ENCODE data around the gene KDM8.

Gene KDM8

GRCh38 chr16:27211026-27211425 is 7.7 kb downstream of the KDM8 start:
- Histone ChIP-seq H3K4me1 (ENCODE audit: control insufficient read depth, low read depth, low read length) (no peaks in the 10 kb centered on the region), H2BK15ac (replicated peaks; ENCODE audit: low read depth) (no peak overlapping the region), H3K4me3 (ENCODE audit: low read length) (no peak overlapping the region), H3K79me1 (ENCODE audit: low read length) (no peaks in the 10 kb centered on the region), H3K79me2 (ENCODE audit: control insufficient read depth, insufficient read depth, low read length) (no peaks in the 10 kb centered on the region), H4K5ac (ENCODE audit: low read length) (no peak overlapping the region), H2BK120ac (ENCODE audit: low read depth, low read length) (no peak overlapping the region), H3K36me3 (ENCODE audit: control insufficient read depth, insufficient read depth, low read length) (peaks cover 3% of the 10 kb centered on the region), H4K8ac (ENCODE audit: low read depth, low read length) (no peak overlapping the region), H3K27ac (ENCODE audit: low read depth, low read length) (no peak overlapping the region), H2BK5ac (ENCODE audit: low read length) (no peak overlapping the region), H3K56ac (ENCODE audit: low read length) (no peak overlapping the region), H3K4me2 (ENCODE audit: low read length) (no peak overlapping the region), H3K4ac (ENCODE audit: low read depth, low read length) (no peak overlapping the region), H3K9ac (ENCODE audit: low read length) (no peak overlapping the region), H2AK5ac (ENCODE audit: low read length) (no peak overlapping the region), H3K23ac (ENCODE audit: low read length) (no peak overlapping the region), H3K27me3 (ENCODE audit: insufficient read depth, low read length, poor library complexity) (no peaks in the 10 kb centered on the region), H3K18ac (ENCODE audit: low read length) (no peak overlapping the region)
- no CpG with 5 or more reads among the region's 10 CpGs for WGBS (ENCODE audit: extremely low coverage, insufficient coverage, low lambda C conversion rate)
- DNase-seq: no peak

- H4K8ac ChIP-seq (ENCODE audit: low read depth, low read length): no peak overlapping the region
Observed at GRCh38 chr16:27214084-27214961, 11.0 kb downstream of the KDM8 start.

GRCh38 chr16:27215660-27216059 is 12.3 kb downstream of the KDM8 start:
- H3K27me3 ChIP-seq (ENCODE audit: insufficient read depth, low read length, poor library complexity): no peaks in the 10 kb centered on the region
- no peak overlapping the region for H3K27ac ChIP-seq (ENCODE audit: low read depth, low read length)
- H2BK15ac ChIP-seq (replicated peaks; ENCODE audit: low read depth): no peak overlapping the region
- H4K5ac ChIP-seq (ENCODE audit: low read length): no peak overlapping the region
- no CpG with 5 or more reads among the region's 7 CpGs for WGBS (ENCODE audit: extremely low coverage, insufficient coverage, low lambda C conversion rate)
- H3K79me1 ChIP-seq (ENCODE audit: low read length): no peaks in the 10 kb centered on the region
- H3K4ac ChIP-seq (ENCODE audit: low read depth, low read length): no peak overlapping the region
- no peak for DNase-seq
- no peak overlapping the region for H2BK120ac ChIP-seq (ENCODE audit: low read depth, low read length)
- no peak overlapping the region for H3K4me2 ChIP-seq (ENCODE audit: low read length)
- no peaks in the 10 kb centered on the region for H3K79me2 ChIP-seq (ENCODE audit: control insufficient read depth, insufficient read depth, low read length)
- peaks cover 3% of the 10 kb centered on the region for H3K36me3 ChIP-seq (ENCODE audit: control insufficient read depth, insufficient read depth, low read length)
- H3K9ac ChIP-seq (ENCODE audit: low read length): no peak overlapping the region
- no peak overlapping the region for H2AK5ac ChIP-seq (ENCODE audit: low read length)
- H2BK5ac ChIP-seq (ENCODE audit: low read length): no peak overlapping the region
- no peak overlapping the region for H3K56ac ChIP-seq (ENCODE audit: low read length)
- no peak overlapping the region for H3K18ac ChIP-seq (ENCODE audit: low read length)
- no peak overlapping the region for H3K23ac ChIP-seq (ENCODE audit: low read length)
- H3K4me3 ChIP-seq (ENCODE audit: low read length): no peak overlapping the region
- H3K4me1 ChIP-seq (ENCODE audit: control insufficient read depth, low read depth, low read length): no peaks in the 10 kb centered on the region
- no peak overlapping the region for H4K8ac ChIP-seq (ENCODE audit: low read depth, low read length)

More at GRCh38 chr16:27214084-27214961, 11.0 kb downstream of the KDM8 start:
- Histone ChIP-seq H3K27ac (ENCODE audit: low read depth, low read length) (no peak overlapping the region), H3K27me3 (ENCODE audit: insufficient read depth, low read length, poor library complexity) (no peaks in the 10 kb centered on the region), H3K79me1 (ENCODE audit: low read length) (no peaks in the 10 kb centered on the region), H3K23ac (ENCODE audit: low read length) (no peak overlapping the region), H4K5ac (ENCODE audit: low read length) (no peak overlapping the region), H3K18ac (ENCODE audit: low read length) (no peak overlapping the region), H3K36me3 (ENCODE audit: control insufficient read depth, insufficient read depth, low read length) (peaks cover 3% of the 10 kb centered on the region), H3K4me2 (ENCODE audit: low read length) (no peak overlapping the region), H2BK5ac (ENCODE audit: low read length) (no peak overlapping the region), H3K4me1 (ENCODE audit: control insufficient read depth, low read depth, low read length) (no peaks in the 10 kb centered on the region), H3K79me2 (ENCODE audit: control insufficient read depth, insufficient read depth, low read length) (no peaks in the 10 kb centered on the region), H2BK15ac (replicated peaks; ENCODE audit: low read depth) (no peak overlapping the region), H3K9ac (ENCODE audit: low read length) (no peak overlapping the region), H3K4me3 (ENCODE audit: low read length) (no peak overlapping the region), H2BK120ac (ENCODE audit: low read depth, low read length) (no peak overlapping the region), H2AK5ac (ENCODE audit: low read length) (no peak overlapping the region), H3K4ac (ENCODE audit: low read depth, low read length) (no peak overlapping the region), H3K56ac (ENCODE audit: low read length) (no peak overlapping the region)
- no CpG with 5 or more reads among the region's 19 CpGs for WGBS (ENCODE audit: extremely low coverage, insufficient coverage, low lambda C conversion rate)
- no peak for DNase-seq

GRCh38 chr16:27216297-27216885 is 13.1 kb downstream of the KDM8 start:
- Histone ChIP-seq H3K4me3 (ENCODE audit: low read length) (no peak overlapping the region), H2AK5ac (ENCODE audit: low read length) (no peak overlapping the region), H3K4ac (ENCODE audit: low read depth, low read length) (no peak overlapping the region), H2BK5ac (ENCODE audit: low read length) (no peak overlapping the region), H4K8ac (ENCODE audit: low read depth, low read length) (no peak overlapping the region), H2BK15ac (replicated peaks; ENCODE audit: low read depth) (no peak overlapping the region), H2BK120ac (ENCODE audit: low read depth, low read length) (no peak overlapping the region), H3K79me1 (ENCODE audit: low read length) (no peaks in the 10 kb centered on the region), H4K5ac (ENCODE audit: low read length) (no peak overlapping the region), H3K27ac (ENCODE audit: low read depth, low read length) (no peak overlapping the region), H3K9ac (ENCODE audit: low read length) (no peak overlapping the region), H3K4me2 (ENCODE audit: low read length) (no peak overlapping the region), H3K56ac (ENCODE audit: low read length) (no peak overlapping the region), H3K79me2 (ENCODE audit: control insufficient read depth, insufficient read depth, low read length) (no peaks in the 10 kb centered on the region), H3K23ac (ENCODE audit: low read length) (no peak overlapping the region), H3K27me3 (ENCODE audit: insufficient read depth, low read length, poor library complexity) (no peaks in the 10 kb centered on the region), H3K36me3 (ENCODE audit: control insufficient read depth, insufficient read depth, low read length) (peaks cover 3% of the 10 kb centered on the region), H3K4me1 (ENCODE audit: control insufficient read depth, low read depth, low read length) (no peaks in the 10 kb centered on the region), H3K18ac (ENCODE audit: low read length) (no peak overlapping the region)
- DNase-seq: no peak
- WGBS (ENCODE audit: extremely low coverage, insufficient coverage, low lambda C conversion rate): no CpG with 5 or more reads among the region's 16 CpGs

GRCh38 chr16:27217256-27217655 is 13.9 kb downstream of the KDM8 start:
- no peak overlapping the region for H3K23ac ChIP-seq (ENCODE audit: low read length)
- H3K4me3 ChIP-seq (ENCODE audit: low read length): no peak overlapping the region
- H2BK120ac ChIP-seq (ENCODE audit: low read depth, low read length): no peak overlapping the region
- H3K4me2 ChIP-seq (ENCODE audit: low read length): no peak overlapping the region
- H2BK5ac ChIP-seq (ENCODE audit: low read length): no peak overlapping the region
- H4K8ac ChIP-seq (ENCODE audit: low read depth, low read length): no peak overlapping the region
- no CpG with 5 or more reads among the region's 10 CpGs for WGBS (ENCODE audit: extremely low coverage, insufficient coverage, low lambda C conversion rate)
- H3K4me1 ChIP-seq (ENCODE audit: control insufficient read depth, low read depth, low read length): no peaks in the 10 kb centered on the region
- H3K79me1 ChIP-seq (ENCODE audit: low read length): no peaks in the 10 kb centered on the region
- no peak overlapping the region for H3K4ac ChIP-seq (ENCODE audit: low read depth, low read length)
- H3K18ac ChIP-seq (ENCODE audit: low read length): no peak overlapping the region
- no peak overlapping the region for H2AK5ac ChIP-seq (ENCODE audit: low read length)
- H3K27ac ChIP-seq (ENCODE audit: low read depth, low read length): no peak overlapping the region
- no peak overlapping the region for H3K56ac ChIP-seq (ENCODE audit: low read length)
- H3K79me2 ChIP-seq (ENCODE audit: control insufficient read depth, insufficient read depth, low read length): no peaks in the 10 kb centered on the region
- H3K27me3 ChIP-seq (ENCODE audit: insufficient read depth, low read length, poor library complexity): no peaks in the 10 kb centered on the region
- peak; percentile 78 for DNase-seq
- no peak overlapping the region for H2BK15ac ChIP-seq (replicated peaks; ENCODE audit: low read depth)
- no peak overlapping the region for H3K9ac ChIP-seq (ENCODE audit: low read length)
- peaks cover 3% of the 10 kb centered on the region for H3K36me3 ChIP-seq (ENCODE audit: control insufficient read depth, insufficient read depth, low read length)
- H4K5ac ChIP-seq (ENCODE audit: low read length): no peak overlapping the region
